A673 (cell line): Measurements from ENCODE around the gene SUCLA2.

ENCODE experiments used
- CTCF ChIP-seq: fragments of 300-800, 200-600 bp; sonication (generic); conservative IDR thresholded peaks from 2 replicates; pipeline ENCODE4 v1.5.1; 2017; ENCODE audit warnings: low read depth, mild to moderate bottlenecking, antibody characterized with exemption, low read length, moderate library complexity, mixed read lengths
- EZH2 ChIP-seq: fragments of 200-600 bp; sonication (generic); IDR thresholded peaks from 2 replicates; pipeline ENCODE4 v1.6.1; 2017; ENCODE audit warnings: borderline replicate concordance, low read depth, mild to moderate bottlenecking, mixed read lengths, antibody characterized with exemption, low read length; ENCODE audit not compliant: poor library complexity, severe bottlenecking

GRCh38 chr13:47932950-47933923 lies 67.8 kb downstream of the SUCLA2 start:
- TF ChIP-seq EZH2 (no peak), CTCF (no peak)
